H1 (cell line): ENCODE measurements around the gene LINC01488.

Experiments used
- CTCF ChIP-seq, 3 experiments: IDR thresholded peaks; 1 replicate in 2 of 3; 2 replicates in 1 of 3; pipeline versions ENCODE4 v1.5.1 to v1.6.1; 2011; ENCODE audit warnings: low read length in 3 of 3, mild to moderate bottlenecking in 3 of 3, inconsistent platforms in 2 of 3, low read depth in 1 of 3, moderate library complexity in 1 of 3; ENCODE audit not compliant: insufficient read depth in 1 of 3; ENCODE audit errors: control extremely low read depth in 1 of 3
- EGR1 ChIP-seq: IDR thresholded peaks from 2 replicates; pipeline ENCODE4 v1.6.1; 2011; ENCODE audit warnings: low read depth, low read length, borderline replicate concordance
- EP300 ChIP-seq, 2 experiments: IDR thresholded peaks; 1 replicate in 1 of 2; 2 replicates in 1 of 2; pipeline ENCODE4 v1.6.1; 2011 to 2012; ENCODE audit warnings: low read depth in 2 of 2, low read length in 2 of 2, mild to moderate bottlenecking in 2 of 2, borderline replicate concordance in 1 of 2, inconsistent platforms in 1 of 2, moderate library complexity in 1 of 2
- EZH2 ChIP-seq: fragments of 200-600 bp; sonication (generic); IDR thresholded peaks from 2 replicates; pipeline ENCODE4 v1.7.1; 2012; ENCODE audit warnings: low read depth, mild to moderate bottlenecking, moderate library complexity, low read length, inconsistent platforms; ENCODE audit not compliant: severe bottlenecking
- GTF2F1 ChIP-seq: IDR thresholded peaks from 2 replicates; pipeline ENCODE4 v1.6.1; 2012; ENCODE audit warnings: low read depth, low read length, improper control_type of control experiment, borderline replicate concordance
- MAX ChIP-seq: IDR thresholded peaks from 2 replicates; pipeline ENCODE4 v1.6.1; 2012; ENCODE audit warnings: inconsistent platforms
- POLR2A ChIP-seq, 2 experiments: IDR thresholded peaks; 1 replicate in 1 of 2; 2 replicates in 1 of 2; pipeline ENCODE4 v1.6.1; 2011; ENCODE audit warnings: low read depth in 2 of 2, low read length in 2 of 2, mild to moderate bottlenecking in 2 of 2; ENCODE audit errors: control extremely low read depth in 1 of 2
- RXRA ChIP-seq: IDR thresholded peaks from 2 replicates; pipeline ENCODE4 v1.6.1; 2011; ENCODE audit warnings: low read depth, mild to moderate bottlenecking, low read length, moderate library complexity; ENCODE audit not compliant: insufficient read depth
- SIRT6 ChIP-seq: IDR thresholded peaks from one replicate; pipeline ENCODE4 v1.7.1; 2012; ENCODE audit warnings: low read length, inconsistent platforms
- SP2 ChIP-seq: IDR thresholded peaks from 2 replicates; pipeline ENCODE4 v1.6.1; 2012; ENCODE audit warnings: mild to moderate bottlenecking, low read length, inconsistent platforms
- TEAD4 ChIP-seq: IDR thresholded peaks from 2 replicates; pipeline ENCODE4 v1.6.1; 2012; ENCODE audit warnings: low read depth, low read length, inconsistent platforms, mixed read lengths

GRCh38 chr11:69477086-69477485 is 4.4 kb upstream of the LINC01488 start:
- TF ChIP-seq CTCF (IDR thresholded peaks at IDR 0.05; ENCODE audit: control extremely low read depth in 1 of 3, insufficient read depth in 1 of 3, low read depth in 1 of 3, low read length in 3 of 3) (no peak), EP300 (IDR thresholded peaks at IDR 0.05; ENCODE audit: borderline replicate concordance in 1 of 2, low read depth in 2 of 2, low read length in 2 of 2) (no peak), SP2 (no peak), SIRT6 (no peak), EZH2 (no peak), TEAD4 (no peak), EGR1 (no peak), GTF2F1 (no peak), MAX (no peak), RXRA (no peak), POLR2A (IDR thresholded peaks at IDR 0.05; ENCODE audit: control extremely low read depth in 1 of 2, low read depth in 2 of 2, low read length in 2 of 2) (no peak)
